ACC112 (cell line): Measurements from ENCODE around the gene ZMYND12.

Source experiments
- H2AFZ ChIP-seq: fragments of 200-600 bp; sonication (generic); one replicate; pipeline ENCODE4 v1.6.0; 2017; ENCODE audit warnings: antibody characterized with exemption, low read length; ENCODE audit not compliant: unreplicated experiment
- H3K27ac ChIP-seq: fragments of 200-600 bp; sonication (generic); 2 replicates; pipeline ENCODE4 v1.5.1; 2014; ENCODE audit warnings: low read depth, mild to moderate bottlenecking, antibody characterized with exemption, low read length, moderate library complexity
- H3K27me3 ChIP-seq: fragments of 200-600 bp; sonication (generic); 2 replicates; pipeline ENCODE4 v1.6.1; 2014; ENCODE audit warnings: mild to moderate bottlenecking, antibody characterized with exemption, low read length, moderate library complexity, mixed read lengths; ENCODE audit not compliant: insufficient read depth
- H3K36me3 ChIP-seq: fragments of 200-600 bp; sonication (generic); 2 replicates; pipeline ENCODE4 v1.6.1; 2016; ENCODE audit warnings: mild to moderate bottlenecking, antibody characterized with exemption, low read length, moderate library complexity, mixed read lengths; ENCODE audit not compliant: insufficient read depth
- H3K4me1 ChIP-seq: fragments of 200-600 bp; sonication (generic); one replicate; pipeline ENCODE4 v1.6.1; 2016; ENCODE audit warnings: low read length, mixed read lengths; ENCODE audit not compliant: insufficient read depth, unreplicated experiment, control insufficient read depth
- H3K4me3 ChIP-seq: fragments of 200-600 bp; sonication (generic); 2 replicates; pipeline ENCODE4 v1.5.1; 2014; ENCODE audit warnings: mild to moderate bottlenecking, low read depth, low read length
- H3K79me2 ChIP-seq: fragments of 200-600 bp; sonication (generic); one replicate; pipeline ENCODE4 v1.6.0; 2016; ENCODE audit warnings: low read length; ENCODE audit not compliant: control insufficient read depth, unreplicated experiment, insufficient read depth

ZMYND12 gene

DNA sequence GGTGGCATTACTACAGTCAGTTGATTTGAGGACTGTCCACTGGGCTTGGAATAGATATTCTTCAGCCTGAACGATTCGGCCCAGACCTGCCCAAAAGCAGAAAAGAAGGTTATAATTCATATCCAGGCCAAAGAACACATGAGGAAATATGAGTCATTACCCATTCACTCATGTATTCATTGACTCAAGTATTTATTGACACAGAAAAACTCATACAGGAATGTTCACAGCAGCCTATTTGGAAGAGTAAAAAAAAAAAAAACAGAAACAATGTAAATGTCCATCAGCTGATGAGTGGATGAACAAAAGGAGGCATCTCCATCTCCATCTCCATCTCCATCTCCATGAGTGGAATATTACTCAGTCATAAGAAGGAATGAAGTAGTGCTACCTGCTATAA lies 15.9 kb downstream of the ZMYND12 start:
- Histone ChIP-seq H3K4me3 (no peak overlapping the region), H3K27ac (0 out of 2 replicates have a peak overlapping the region, but pooled peaks have one; percentile 7)

DNA sequence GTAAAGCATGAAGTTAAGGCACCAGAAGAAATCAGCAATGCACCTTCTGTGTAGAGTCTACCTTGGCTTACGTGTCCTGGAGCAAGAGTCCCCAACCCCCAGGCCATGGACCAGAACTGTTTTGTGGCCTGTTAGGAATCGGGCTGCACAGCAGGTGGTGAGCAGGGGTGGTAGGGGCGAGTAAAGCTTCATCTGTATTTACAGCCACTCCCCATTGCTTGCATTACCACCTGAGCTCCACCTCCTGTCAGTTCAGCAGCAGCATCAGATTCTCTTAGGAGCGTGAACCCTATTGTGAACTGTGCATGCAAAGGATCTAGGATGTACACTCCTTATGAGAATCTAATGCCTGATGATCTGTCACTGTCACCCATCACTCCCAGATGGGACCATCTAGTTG lies 21.5 kb downstream of the ZMYND12 start:
- no peak overlapping the region for H3K4me3 ChIP-seq
- H3K4me1 ChIP-seq: peaks cover 14% of the 10 kb centered on the region
- H3K27ac ChIP-seq: no peak overlapping the region

More for the DNA sequence above, 15.9 kb downstream of the ZMYND12 start:
- no peaks in the 10 kb centered on the region for H3K27me3 ChIP-seq
- H3K36me3 ChIP-seq: no peaks in the 10 kb centered on the region
- no peaks in the 10 kb centered on the region for H3K79me2 ChIP-seq
- H3K4me1 ChIP-seq: peaks cover 14% of the 10 kb centered on the region
- no peak overlapping the region for H2AFZ ChIP-seq

GRCh38 chr1:42433369-42433768 lies 22.5 kb downstream of the ZMYND12 start:
- no peaks in the 10 kb centered on the region for H3K36me3 ChIP-seq
- no peak overlapping the region for H3K27ac ChIP-seq
- H3K4me1 ChIP-seq: peaks cover 14% of the 10 kb centered on the region
- peaks cover 4% of the 10 kb centered on the region; the same call in 1 of the 2 replicates for H3K27me3 ChIP-seq
- no peak overlapping the region for H3K4me3 ChIP-seq
- no peaks in the 10 kb centered on the region for H3K79me2 ChIP-seq
- no peak overlapping the region for H2AFZ ChIP-seq

More for the DNA sequence above, 21.5 kb downstream of the ZMYND12 start:
- Histone ChIP-seq H2AFZ (no peak overlapping the region), H3K27me3 (peaks cover 4% of the 10 kb centered on the region; the same call in 1 of the 2 replicates), H3K79me2 (no peaks in the 10 kb centered on the region), H3K36me3 (no peaks in the 10 kb centered on the region)

DNA sequence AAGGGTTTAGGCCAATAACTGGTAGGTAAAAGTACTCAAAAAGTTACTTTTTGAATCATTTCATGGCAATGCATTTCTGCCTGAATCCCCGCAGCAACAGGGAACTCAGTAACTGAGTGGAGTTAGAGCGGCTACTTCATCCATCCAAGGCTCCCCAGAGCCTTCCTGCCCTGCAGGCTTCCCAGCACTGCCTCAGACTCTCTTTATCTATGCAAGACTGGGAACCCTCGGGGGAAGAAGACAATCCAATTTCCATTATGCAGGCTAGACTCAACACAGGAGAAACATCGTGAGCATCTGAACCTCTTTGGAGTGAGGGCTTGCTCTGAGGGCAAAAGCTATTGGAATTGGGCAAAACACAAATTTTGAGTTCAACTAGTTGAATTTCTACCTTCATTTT lies 23.1 kb downstream of the ZMYND12 start:
- Histone ChIP-seq H3K27ac (no peak overlapping the region), H2AFZ (no peak overlapping the region), H3K79me2 (no peaks in the 10 kb centered on the region), H3K36me3 (no peaks in the 10 kb centered on the region), H3K27me3 (peaks cover 4% of the 10 kb centered on the region; the same call in 1 of the 2 replicates), H3K4me1 (peaks cover 14% of the 10 kb centered on the region), H3K4me3 (no peak overlapping the region)

- H2AFZ ChIP-seq: no peak overlapping the region
- no peak overlapping the region for H3K27ac ChIP-seq
- peaks cover 14% of the 10 kb centered on the region for H3K4me1 ChIP-seq
- no peaks in the 10 kb centered on the region for H3K79me2 ChIP-seq
- no peak overlapping the region for H3K4me3 ChIP-seq
- H3K27me3 ChIP-seq: peaks cover 4% of the 10 kb centered on the region; the same call in 1 of the 2 replicates
- H3K36me3 ChIP-seq: no peaks in the 10 kb centered on the region
Observed at GRCh38 chr1:42431514-42431913, 24.3 kb downstream of the ZMYND12 start.

GRCh38 chr1:42430286-42431135 lies 25.3 kb downstream of the ZMYND12 start:
- no peak overlapping the region for H2AFZ ChIP-seq
- H3K36me3 ChIP-seq: no peaks in the 10 kb centered on the region
- peaks cover 4% of the 10 kb centered on the region; the same call in 1 of the 2 replicates for H3K27me3 ChIP-seq
- H3K4me1 ChIP-seq: peaks cover 14% of the 10 kb centered on the region
- H3K27ac ChIP-seq: no peak overlapping the region
- H3K79me2 ChIP-seq: no peaks in the 10 kb centered on the region
- H3K4me3 ChIP-seq: no peak overlapping the region

GRCh38 chr1:42429603-42430002 lies 26.2 kb downstream of the ZMYND12 start:
- H2AFZ ChIP-seq: no peak overlapping the region
- H3K27ac ChIP-seq: no peak overlapping the region
- no peaks in the 10 kb centered on the region for H3K79me2 ChIP-seq
- peaks cover 4% of the 10 kb centered on the region; the same call in 1 of the 2 replicates for H3K27me3 ChIP-seq
- H3K4me1 ChIP-seq: peaks cover 14% of the 10 kb centered on the region
- no peak overlapping the region for H3K4me3 ChIP-seq
- H3K36me3 ChIP-seq: no peaks in the 10 kb centered on the region

GRCh38 chr1:42427240-42427639 lies 28.6 kb downstream of the ZMYND12 start:
- Histone ChIP-seq H3K4me1 (peaks cover 14% of the 10 kb centered on the region), H3K27ac (no peak overlapping the region), H2AFZ (no peak overlapping the region), H3K79me2 (no peaks in the 10 kb centered on the region), H3K36me3 (no peaks in the 10 kb centered on the region), H3K4me3 (no peak overlapping the region), H3K27me3 (peaks cover 11% of the 10 kb centered on the region; the same call in 1 of the 2 replicates)

DNA sequence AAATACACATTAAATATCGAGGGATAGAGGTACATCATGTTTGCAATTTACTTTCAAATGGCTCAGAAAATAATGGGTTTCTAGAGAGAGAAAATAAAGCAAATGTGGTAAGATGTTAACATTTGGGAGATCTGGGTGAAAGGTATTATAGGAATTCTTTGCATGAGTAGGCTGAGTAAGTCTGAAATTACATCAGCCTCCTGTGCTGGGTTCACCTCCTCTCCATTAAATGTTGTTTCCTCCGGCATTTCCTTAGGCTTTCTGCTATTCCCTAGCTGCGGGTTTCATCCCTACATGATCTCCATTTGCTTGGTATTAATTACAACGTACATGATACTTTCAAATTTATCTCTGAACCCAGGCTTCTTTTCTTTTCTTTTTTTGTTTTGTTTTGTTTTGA lies 31.6 kb downstream of the ZMYND12 start:
- Histone ChIP-seq H3K27me3 (peaks cover 40% of the 10 kb centered on the region), H3K36me3 (no peaks in the 10 kb centered on the region), H3K4me1 (no peaks in the 10 kb centered on the region), H3K27ac (no peak overlapping the region), H3K4me3 (no peak overlapping the region), H2AFZ (no peak overlapping the region), H3K79me2 (no peaks in the 10 kb centered on the region)

DNA sequence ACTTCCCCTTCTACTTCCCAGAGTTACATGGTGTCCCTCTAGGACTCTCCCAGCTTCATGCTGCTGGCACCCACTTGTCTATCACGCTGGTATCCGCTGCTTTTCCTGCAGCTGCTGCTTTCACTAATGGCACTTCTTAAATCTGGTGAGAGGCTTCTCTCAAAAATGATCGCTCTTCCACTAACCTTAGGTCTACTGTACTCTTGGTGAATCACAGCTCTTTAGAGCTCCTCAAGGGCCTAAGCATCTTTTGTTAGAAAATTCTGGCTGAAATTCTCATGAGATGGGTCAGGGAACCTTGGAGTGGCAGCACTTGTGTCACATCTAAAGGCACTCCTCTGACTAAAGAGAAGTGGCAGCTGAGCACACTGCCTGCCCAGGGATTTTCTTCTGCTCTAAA lies 32.1 kb downstream of the ZMYND12 start:
- no peak overlapping the region for H2AFZ ChIP-seq
- H3K4me3 ChIP-seq: no peak overlapping the region
- H3K27ac ChIP-seq: no peak overlapping the region
- no peaks in the 10 kb centered on the region for H3K79me2 ChIP-seq
- no peaks in the 10 kb centered on the region for H3K36me3 ChIP-seq
- peaks cover 45% of the 10 kb centered on the region for H3K27me3 ChIP-seq
- no peaks in the 10 kb centered on the region for H3K4me1 ChIP-seq

DNA sequence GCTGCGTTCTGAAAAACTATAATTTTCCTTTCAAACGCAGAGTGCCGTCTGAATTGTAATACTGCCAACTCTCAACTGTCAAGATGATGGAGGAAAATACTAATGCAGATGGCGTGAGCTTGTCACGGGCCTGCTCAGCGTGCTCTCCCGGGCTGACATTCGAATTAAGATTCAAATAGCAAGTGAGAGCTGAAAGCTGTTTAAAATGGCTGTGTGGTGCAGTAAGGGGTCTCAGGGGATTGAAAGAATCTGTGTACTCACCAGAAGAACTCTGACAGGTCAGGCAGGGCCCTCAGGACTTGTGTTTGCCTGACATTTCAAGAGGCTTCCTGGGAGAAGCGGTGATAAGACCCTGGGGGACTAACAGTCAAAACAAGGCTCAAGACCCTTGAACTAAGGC lies 33.1 kb downstream of the ZMYND12 start:
- Histone ChIP-seq H3K27ac (no peak overlapping the region), H3K4me3 (no peak overlapping the region), H3K4me1 (no peaks in the 10 kb centered on the region), H3K36me3 (no peaks in the 10 kb centered on the region), H3K79me2 (no peaks in the 10 kb centered on the region), H2AFZ (no peak overlapping the region), H3K27me3 (peaks cover 55% of the 10 kb centered on the region)
